Activated T-helper 2 cell treated with anti-CD3 and anti-CD28 coated beads, Interferon-gamma antibody, Interleukin-2, Interleukin-4, amounts not matched to agents 10 μg/mL and 5 μg/mL and 100 μg/mL, durations not matched to agents 14 hours and 24 hours and 36 hours (primary cell): Measurements from ENCODE around the gene CDY1B. TPM values are rescaled to one million over a fixed set of nuclear protein-coding genes. Genes with fewer than 3 reads are reported as not detected.
"Not testable (repeated sequence)": the region's sequence is repeated elsewhere in the genome, so short reads cannot be mapped to it uniquely, and the experiment has no call there.

Experiments used
- DNase-seq: peaks from one replicate; pipeline ENCODE4 v3.0.0; 2021; ENCODE audit warnings: low spot score
- H3K27ac Mint-ChIP-seq: one replicate; pipeline ENCODE4 v1.8.0; 2021; ENCODE audit warnings: mixed read lengths
- H3K27me3 Mint-ChIP-seq: one replicate; pipeline ENCODE4 v1.8.0; 2021; ENCODE audit warnings: low read depth, mixed read lengths
- H3K36me3 Mint-ChIP-seq: one replicate; pipeline ENCODE4 v1.8.0; 2021; ENCODE audit warnings: low read depth, mixed read lengths
- H3K4me1 Mint-ChIP-seq: one replicate; pipeline ENCODE4 v1.8.0; 2021; ENCODE audit warnings: low read depth, mixed read lengths
- H3K4me3 Mint-ChIP-seq: one replicate; pipeline ENCODE4 v1.8.0; 2021; ENCODE audit warnings: low read depth, mild to moderate bottlenecking, moderate library complexity, mixed read lengths
- H3K9me3 Mint-ChIP-seq: one replicate; pipeline ENCODE4 v1.8.0; 2021; ENCODE audit warnings: mixed read lengths
- intact Hi-C: fragments of 100-400 bp; cut with micrococcal nuclease; formaldehyde crosslinking; loops from one replicate; pipeline ENCODE4 v1.15.1; 2023
- total RNA-seq: library from RNA; stranded (reverse); gene quantifications from 2 replicates; pipeline ENCODE4 v1.2.3, GENCODE V29; 2022

CDY1B gene
- not detected in 2 replicates for total RNA-seq

- H3K36me3 Mint-ChIP-seq, H3K9me3 Mint-ChIP-seq, H3K27ac Mint-ChIP-seq, DNase-seq, H3K27me3 Mint-ChIP-seq, H3K4me1 Mint-ChIP-seq, H3K4me3 Mint-ChIP-seq, intact Hi-C loops: not testable (repeated sequence)
Observed at GRCh38 chrY:24047919-24048318, at the start of gene CDY1B. TSS of gene CDY1B (minus strand) at chrY:24048019. CDS start at chrY:24047688, 331 bp downstream.

- DNase-seq, H3K36me3 Mint-ChIP-seq, H3K27ac Mint-ChIP-seq, H3K9me3 Mint-ChIP-seq, H3K27me3 Mint-ChIP-seq, H3K4me1 Mint-ChIP-seq, intact Hi-C loops, H3K4me3 Mint-ChIP-seq: not testable (repeated sequence)
Observed at GRCh38 chrY:24049525-24049924, 1.7 kb upstream of the CDY1B start.

- H3K27ac Mint-ChIP-seq, DNase-seq, H3K4me3 Mint-ChIP-seq, H3K9me3 Mint-ChIP-seq, intact Hi-C loops, H3K36me3 Mint-ChIP-seq, H3K4me1 Mint-ChIP-seq, H3K27me3 Mint-ChIP-seq: not testable (repeated sequence)
Observed at GRCh38 chrY:24043209-24043608, 4.6 kb downstream of the CDY1B start.

- DNase-seq, intact Hi-C loops, H3K27me3 Mint-ChIP-seq, H3K27ac Mint-ChIP-seq, H3K4me1 Mint-ChIP-seq, H3K4me3 Mint-ChIP-seq, H3K9me3 Mint-ChIP-seq, H3K36me3 Mint-ChIP-seq: not testable (repeated sequence)
Observed at GRCh38 chrY:24039008-24039718, 8.7 kb downstream of the CDY1B start.

GRCh38 chrY:24026212-24027103 is 21.4 kb downstream of the CDY1B start:
- H3K27me3 Mint-ChIP-seq, H3K27ac Mint-ChIP-seq, H3K36me3 Mint-ChIP-seq, H3K4me1 Mint-ChIP-seq, H3K4me3 Mint-ChIP-seq, DNase-seq, intact Hi-C loops, H3K9me3 Mint-ChIP-seq: not testable (repeated sequence)
